WTC11 (cell line): ENCODE data around the gene NMUR2. TPM values are rescaled to one million over a fixed set of nuclear protein-coding genes. Genes with fewer than 3 reads are reported as not detected.

Experiments used
- ATAC-seq: fragments of 200-7000 bp; cut with Tn5 transposase; 2 replicates; pipeline ENCODE4 v1.10.0; 2021; ENCODE audit warnings: mild to moderate bottlenecking, moderate library complexity
- CTCF ChIA-PET: fragments of 300-600 bp; sonication (Branson Sonifier 250); formaldehyde crosslinking; loops from one replicate; lab custom pipeline; 2021; ENCODE audit warnings: antibody characterized with exemption; lab: Charles Lee
- POLR2A ChIA-PET: fragments of 350-600 bp; sonication (Branson Sonifier 250); formaldehyde crosslinking; loops from one replicate; lab custom pipeline; 2021; ENCODE audit warnings: antibody characterized with exemption; lab: Charles Lee
- DNase-seq: peaks from one replicate; pipeline ENCODE4 v3.0.0; 2021; ENCODE audit warnings: low spot score
- H3K27ac Mint-ChIP-seq: 2 replicates; pipeline ENCODE4 v1.8.0; 2021; ENCODE audit warnings: mixed read lengths
- H3K27me3 Mint-ChIP-seq: 2 replicates; pipeline ENCODE4 v1.8.0; 2021; ENCODE audit warnings: low read depth, mild to moderate bottlenecking, moderate library complexity, mixed read lengths
- H3K36me3 Mint-ChIP-seq: 2 replicates; pipeline ENCODE4 v1.8.0; 2021; ENCODE audit warnings: mixed read lengths
- H3K4me1 Mint-ChIP-seq: 2 replicates; pipeline ENCODE4 v1.8.0; 2022; ENCODE audit warnings: mixed read lengths
- H3K4me3 Mint-ChIP-seq: 2 replicates; pipeline ENCODE4 v1.8.0; 2021; ENCODE audit warnings: mild to moderate bottlenecking, moderate library complexity, mixed read lengths
- H3K9me3 Mint-ChIP-seq: 2 replicates; pipeline ENCODE4 v1.8.0; 2021; ENCODE audit warnings: mixed read lengths
- AFF4 ChIP-seq: sonication (generic); formaldehyde crosslinking; IDR thresholded peaks from 2 replicates; pipeline ENCODE4 v1.8.1; 2023; ENCODE audit warnings: mild to moderate bottlenecking, missing genetic modification reagents, borderline replicate concordance
- E2F5 ChIP-seq: sonication (generic); formaldehyde crosslinking; IDR thresholded peaks from 2 replicates; pipeline ENCODE4 v1.8.1; 2022; ENCODE audit warnings: mild to moderate bottlenecking, moderate library complexity, missing genetic modification reagents
- ELF4 ChIP-seq: sonication (generic); formaldehyde crosslinking; IDR thresholded peaks from 2 replicates; pipeline ENCODE4 v1.8.1; 2022; ENCODE audit warnings: low read depth, mild to moderate bottlenecking, moderate library complexity, missing genetic modification reagents
- ESRRA ChIP-seq: sonication (generic); formaldehyde crosslinking; IDR thresholded peaks from 2 replicates; pipeline ENCODE4 v1.8.1; 2022; ENCODE audit warnings: mild to moderate bottlenecking, missing genetic modification reagents, borderline replicate concordance
- FOXK1 ChIP-seq: sonication (generic); formaldehyde crosslinking; IDR thresholded peaks from 2 replicates; pipeline ENCODE4 v1.8.0; 2022; ENCODE audit warnings: mild to moderate bottlenecking, moderate library complexity, missing genetic modification reagents
- GABPB1 ChIP-seq: sonication (generic); formaldehyde crosslinking; IDR thresholded peaks from 2 replicates; pipeline ENCODE4 v1.8.1; 2023; ENCODE audit warnings: mild to moderate bottlenecking, missing genetic modification reagents
- MAX ChIP-seq: sonication (generic); formaldehyde crosslinking; IDR thresholded peaks from 2 replicates; pipeline ENCODE4 v1.8.0; 2022; ENCODE audit warnings: mild to moderate bottlenecking, missing genetic modification reagents
- NFYB ChIP-seq: sonication (generic); formaldehyde crosslinking; conservative IDR thresholded peaks from 2 replicates; pipeline ENCODE4 v1.8.0; 2022; ENCODE audit warnings: low read depth, missing genetic modification reagents
- OVOL2 ChIP-seq: fragments of 250-450 bp; sonication (Bioruptor Pico); IDR thresholded peaks from 2 replicates; pipeline ENCODE4 v1.9.0; 2021; ENCODE audit warnings: mild to moderate bottlenecking, borderline replicate concordance
- SP1 ChIP-seq: sonication (generic); formaldehyde crosslinking; conservative IDR thresholded peaks from 2 replicates; pipeline ENCODE4 v1.8.1; 2022; ENCODE audit warnings: missing genetic modification reagents
- STAT6 ChIP-seq: sonication (generic); formaldehyde crosslinking; conservative IDR thresholded peaks from 2 replicates; pipeline ENCODE4 v1.8.1; 2023; ENCODE audit warnings: mild to moderate bottlenecking, low read depth, missing genetic modification reagents, moderate library complexity
- TCF7 ChIP-seq: sonication (generic); formaldehyde crosslinking; IDR thresholded peaks from 2 replicates; pipeline ENCODE4 v1.8.0; 2022; ENCODE audit warnings: mild to moderate bottlenecking, low read depth, missing genetic modification reagents, moderate library complexity
- TEAD1 ChIP-seq: sonication (generic); formaldehyde crosslinking; IDR thresholded peaks from 2 replicates; pipeline ENCODE4 v1.8.0; 2022; ENCODE audit warnings: mild to moderate bottlenecking, missing genetic modification reagents
- USF1 ChIP-seq: sonication (generic); formaldehyde crosslinking; IDR thresholded peaks from 2 replicates; pipeline ENCODE4 v1.8.0; 2022; ENCODE audit warnings: mild to moderate bottlenecking, missing genetic modification reagents
- ZNF232 ChIP-seq: sonication (generic); formaldehyde crosslinking; IDR thresholded peaks from 2 replicates; pipeline ENCODE4 v1.8.0; 2022; ENCODE audit warnings: mild to moderate bottlenecking, missing genetic modification reagents
- ZNF263 ChIP-seq: sonication (generic); formaldehyde crosslinking; IDR thresholded peaks from 2 replicates; pipeline ENCODE4 v1.8.1; 2022; ENCODE audit warnings: low read depth, mild to moderate bottlenecking, moderate library complexity, missing genetic modification reagents
- ZNF281 ChIP-seq: sonication (generic); formaldehyde crosslinking; IDR thresholded peaks from 2 replicates; pipeline ENCODE4 v1.8.0; 2023; ENCODE audit warnings: mild to moderate bottlenecking, missing genetic modification reagents
- ZNF532 ChIP-seq: fragments of 250-450 bp; sonication (Bioruptor Pico); IDR thresholded peaks from 2 replicates; pipeline ENCODE4 v1.9.0; 2021; ENCODE audit warnings: mild to moderate bottlenecking, borderline replicate concordance
- ZNF671 ChIP-seq: fragments of 250-450 bp; sonication (Bioruptor Pico); IDR thresholded peaks from 2 replicates; pipeline ENCODE4 v1.8.0; 2021; ENCODE audit warnings: mild to moderate bottlenecking
- ZSCAN18 ChIP-seq: fragments of 250-450 bp; sonication (Bioruptor Pico); IDR thresholded peaks from 2 replicates; pipeline ENCODE4 v2.1.2; 2022; ENCODE audit warnings: mild to moderate bottlenecking, moderate library complexity
- total RNA-seq: library from RNA; stranded (reverse); gene quantifications from 3 replicates; pipeline ENCODE4 v1.2.3, GENCODE V29; 2021

Gene NMUR2
- total RNA-seq, 1 experiment from 2014 or later = not detected

- no peak for TF ChIP-seq ZNF532 (CRISPR knock-in tag)
- TF ChIP-seq MAX = no peak
- TF ChIP-seq AFF4 (CRISPR knock-in tag) = no peak
- no peak for TF ChIP-seq ZSCAN18 (CRISPR knock-in tag)
- TF ChIP-seq ZNF671 = no peak
- no peak for TF ChIP-seq STAT6 (CRISPR knock-in tag)
- no peak for TF ChIP-seq ZNF232 (CRISPR knock-in tag)
- no peak for TF ChIP-seq SP1
- TF ChIP-seq USF1 = no peak
- no peak for TF ChIP-seq FOXK1
- TF ChIP-seq TEAD1 (CRISPR knock-in tag) = no peak
- no peak for TF ChIP-seq ZNF281 (CRISPR knock-in tag)
- no peak for TF ChIP-seq E2F5 (CRISPR knock-in tag)
- no peak for TF ChIP-seq ZNF263
- TF ChIP-seq TCF7 (CRISPR knock-in tag) = no peak
- TF ChIP-seq ELF4 (CRISPR knock-in tag) = no peak
- TF ChIP-seq NFYB (CRISPR knock-in tag) = no peak
- TF ChIP-seq OVOL2 (CRISPR knock-in tag) = no peak
- TF ChIP-seq GABPB1 (CRISPR knock-in tag) = no peak
- TF ChIP-seq ESRRA (CRISPR knock-in tag) = no peak
- Mint-ChIP-seq H3K27me3 (peaks cover 7% of the 10 kb centered on the region), H3K4me3 (no peak overlapping the region), H3K36me3 (no peaks in the 10 kb centered on the region), H3K4me1 (peaks cover 5% of the 10 kb centered on the region), H3K27ac (no peak overlapping the region), H3K9me3 (peaks cover 6% of the 10 kb centered on the region; the same call in 1 of the 2 replicates)
- no peak for ATAC-seq
- ChIA-PET CTCF (no interaction called here), POLR2A (no interaction called here)
- no peak for DNase-seq
These were observed 585 bp downstream of the NMUR2 start for GRCh38 chr5:152404494-152404893.
